T-cell (primary cell): Measurements from ENCODE around the gene RIC8A. TPM values are rescaled to one million over a fixed set of nuclear protein-coding genes. Genes with fewer than 3 reads are reported as not detected.

ENCODE experiments used
- ATAC-seq, 4 experiments: fragments of 200-7000 bp in 3 of 4; fragments of 150-1000 bp in 1 of 4; cut with Tn5 transposase; replicated peaks in 1 of 4; 1 replicate in 3 of 4; 2 replicates in 1 of 4; pipeline ENCODE4 v1.10.0; 2021; ENCODE audit warnings: moderate library complexity in 3 of 4, mild to moderate bottlenecking in 2 of 4, moderate number of reproducible peaks in 1 of 4
- CTCF ChIA-PET, 2 donors: fragments of 300-600 bp; sonication (Branson Sonifier 250); formaldehyde crosslinking; loops; one replicate each; lab custom pipeline; 2022; ENCODE audit warnings: antibody characterized with exemption in 2 of 2; lab: Charles Lee
- POLR2A ChIA-PET, 2 donors: fragments of 300-600 bp; sonication (Branson Sonifier 250); formaldehyde crosslinking; loops; one replicate each; lab custom pipeline; 2022; ENCODE audit warnings: antibody characterized with exemption in 2 of 2; lab: Charles Lee
- DNase-seq, 35 experiments: peaks; one replicate each; pipeline versions ENCODE4 v3.0.0 to v3.0.0-alpha.2; 2013 to 2023
- H3K27ac ChIP-seq: one replicate; pipeline ENCODE4 v1.5.1; 2013; ENCODE audit warnings: low read length
- H3K27me3 ChIP-seq, 2 experiments: replicated peaks in 1 of 2; 1 replicate in 1 of 2; 2 replicates in 1 of 2; pipeline versions ENCODE4 v1.6.1 to v1.7.0; 2013; ENCODE audit warnings: low read length in 1 of 2, mixed read lengths in 1 of 2; ENCODE audit not compliant: control insufficient read depth in 2 of 2, insufficient read depth in 2 of 2; ENCODE audit errors: extremely low read depth in 1 of 2
- H3K36me3 ChIP-seq, 2 donors: 1 replicate in 1 of 2; 2 replicates in 1 of 2; pipeline versions ENCODE4 v1.6.1 to v1.7.0; 2013; ENCODE audit warnings: low read length in 1 of 2; ENCODE audit not compliant: control insufficient read depth in 2 of 2, insufficient read depth in 1 of 2; ENCODE audit errors: extremely low read depth in 1 of 2
- H3K4me1 ChIP-seq, 2 experiments: 1 replicate in 1 of 2; 2 replicates in 1 of 2; pipeline versions ENCODE4 v1.6.1 to v1.7.0; 2013; ENCODE audit warnings: low read length in 2 of 2, mixed read lengths in 1 of 2; ENCODE audit not compliant: insufficient read depth in 2 of 2, control insufficient read depth in 1 of 2; ENCODE audit errors: extremely low read depth in 1 of 2
- H3K4me3 ChIP-seq, 2 donors: 1 replicate in 1 of 2; 2 replicates in 1 of 2; pipeline versions ENCODE4 v1.5.1 to v1.7.0; 2013; ENCODE audit warnings: mild to moderate bottlenecking in 2 of 2, low read length in 1 of 2, moderate library complexity in 1 of 2; ENCODE audit not compliant: control insufficient read depth in 1 of 2; ENCODE audit errors: extremely low read depth in 1 of 2
- H3K9me3 ChIP-seq: 2 replicates; pipeline ENCODE4 v1.7.0; 2013
- H3K27ac Mint-ChIP-seq, 2 donors: one replicate each; pipeline ENCODE4 v1.8.0; 2020 to 2021; ENCODE audit warnings: mild to moderate bottlenecking in 2 of 2, mixed read lengths in 2 of 2
- H3K27me3 Mint-ChIP-seq, 2 donors: one replicate each; pipeline ENCODE4 v1.8.0; 2021 to 2022; ENCODE audit warnings: mixed read lengths in 2 of 2
- H3K36me3 Mint-ChIP-seq: one replicate; pipeline ENCODE4 v1.8.0; 2021; ENCODE audit warnings: mixed read lengths
- H3K4me1 Mint-ChIP-seq, 3 donors: one replicate each; pipeline ENCODE4 v1.8.0; 2020 to 2022; ENCODE audit warnings: mixed read lengths in 3 of 3, mild to moderate bottlenecking in 1 of 3
- H3K4me3 Mint-ChIP-seq, 3 donors: one replicate each; pipeline ENCODE4 v1.8.0; 2020 to 2022; ENCODE audit warnings: mild to moderate bottlenecking in 3 of 3, mixed read lengths in 3 of 3, moderate library complexity in 3 of 3
- H3K9me3 Mint-ChIP-seq, 3 donors: one replicate each; pipeline ENCODE4 v1.8.0; 2020 to 2022; ENCODE audit warnings: mixed read lengths in 3 of 3
- WGBS: methylation state at CpG from one replicate; pipeline ENCODE4 v1.1.5; 2013; ENCODE audit warnings: missing lambda C conversion rate; ENCODE audit not compliant: insufficient coverage; 5-methylcytosine and 5-hydroxymethylcytosine counted together
- total RNA-seq, 35 experiments: library from RNA in 6 of 35; stranded (reverse) in 6 of 35; fragments of 120-200 nt in 1 of 35; gene quantifications; one replicate each; pipeline versions ENCODE4 v1.2.1 to v1.2.4 and lab custom pipeline; 2013 to 2026

RIC8A gene
- total RNA-seq, 5 donors from 2014 or later (not counting 1 experiment from before 2014, with no cell fraction given): 87.4 to 151 (median 117) TPM

DNA sequence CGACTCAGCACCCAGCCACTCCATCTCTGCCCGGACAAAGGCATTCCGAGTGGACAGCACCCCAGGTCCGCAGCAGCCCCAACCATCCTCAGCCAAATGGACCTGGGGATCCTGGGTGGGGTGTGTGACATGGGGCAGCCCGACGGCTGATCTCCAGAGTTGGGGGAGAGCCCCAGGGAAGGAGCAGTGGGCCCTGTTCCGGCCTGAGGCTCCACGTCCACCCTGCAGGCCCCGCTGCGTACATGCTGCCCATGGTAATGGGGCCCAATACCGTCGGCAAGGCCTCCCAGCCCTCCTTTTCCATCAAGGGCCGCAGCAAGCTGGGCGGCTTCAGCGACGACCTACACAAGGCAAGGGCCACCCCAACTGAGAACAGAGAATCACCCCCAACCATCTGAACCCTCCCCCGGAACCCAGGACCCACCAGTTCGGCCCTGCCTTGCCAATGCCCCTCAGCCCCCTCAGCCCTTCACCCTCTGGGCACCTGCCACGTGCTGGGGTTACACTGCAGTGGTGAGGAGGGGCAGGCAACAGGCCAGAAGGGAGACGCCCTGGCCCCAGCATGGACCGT, 9.2 kb upstream of the RIC8A start:
- CTCF ChIA-PET: no interaction called here
- POLR2A ChIA-PET: no interaction called here
- Mint-ChIP-seq H3K27ac (no peak overlapping the region), H3K9me3 (no peaks in the 10 kb centered on the region), H3K36me3 (peaks cover 14% of the 10 kb centered on the region), H3K27me3 (no peaks in the 10 kb centered on the region), H3K4me1 (peaks cover 21 to 26% (median 22%) of the 10 kb centered on the region in 3 donors), H3K4me3 (no peak overlapping the region)
- Histone ChIP-seq H3K9me3 (no peaks in the 10 kb centered on the region), H3K27ac (no peak overlapping the region), H3K4me3 (no peak overlapping the region), H3K36me3 (peaks cover 0 to 9% of the 10 kb centered on the region in 2 donors), H3K4me1 (peaks cover 9 to 19% of the 10 kb centered on the region in 2 experiments), H3K27me3 (peaks cover 0 to 2% of the 10 kb centered on the region in 2 experiments)
- DNase-seq: peak in 3 of 35 experiments; percentile 2 to 23 (median 9)
- WGBS: 97% methylated on average over 15 of the region's 21 CpGs
- ATAC-seq: no peak

DNA sequence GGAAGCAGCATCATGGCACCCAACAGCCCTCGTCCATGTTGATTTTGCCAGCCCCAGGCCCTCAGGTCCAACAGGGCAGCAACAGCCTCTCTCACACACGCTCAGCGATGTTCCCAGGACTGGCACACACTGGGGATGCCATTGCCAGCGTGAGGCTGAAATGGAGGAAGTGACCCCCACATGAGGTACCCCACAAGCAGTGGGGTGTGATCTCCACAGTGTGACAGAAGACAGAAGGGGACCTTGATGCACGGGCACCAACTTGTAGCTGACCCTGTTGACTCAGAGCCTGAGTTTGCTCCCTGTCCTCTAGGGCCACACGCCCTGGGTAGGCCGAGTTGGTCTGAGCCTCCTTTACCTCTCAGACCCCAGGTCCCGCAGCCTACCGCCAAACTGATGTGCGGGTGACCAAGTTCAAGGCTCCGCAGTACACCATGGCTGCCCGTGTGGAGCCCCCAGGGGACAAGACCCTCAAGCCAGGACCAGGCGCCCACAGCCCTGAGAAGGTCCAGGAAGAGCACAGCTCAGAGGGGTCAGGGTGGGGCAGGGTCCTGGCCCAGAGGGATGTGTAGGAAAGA, 8.4 kb upstream of the RIC8A start:
- H3K27me3 ChIP-seq: no peaks in the 10 kb centered on the region
- DNase-seq (peak in 2 of 35 experiments; percentile 11 to 22), ATAC-seq (no peak)
- H3K27ac ChIP-seq: no peak overlapping the region
- Mint-ChIP-seq H3K4me3 (no peak overlapping the region), H3K9me3 (no peaks in the 10 kb centered on the region), H3K27me3 (no peaks in the 10 kb centered on the region), H3K27ac (no peak overlapping the region), H3K36me3 (peaks cover 22% of the 10 kb centered on the region), H3K4me1 (peaks cover 29 to 32% (median 30%) of the 10 kb centered on the region in 3 donors)
- no peaks in the 10 kb centered on the region for H3K9me3 ChIP-seq
- POLR2A ChIA-PET: interaction anchor here in 1 of 2 donors (0.6 kb wide), 1 partner anchor 39 kb away, joined by 7 read pairs; no protein-coding TSS in a partner anchor
- CTCF ChIA-PET: no interaction called here
- 85% methylated on average over 12 of the region's 13 CpGs for WGBS
- H3K4me1 ChIP-seq: peaks cover 9 to 26% of the 10 kb centered on the region in 2 experiments
- H3K36me3 ChIP-seq: peaks cover 0 to 17% of the 10 kb centered on the region in 2 donors
- no peak overlapping the region for H3K4me3 ChIP-seq

DNA sequence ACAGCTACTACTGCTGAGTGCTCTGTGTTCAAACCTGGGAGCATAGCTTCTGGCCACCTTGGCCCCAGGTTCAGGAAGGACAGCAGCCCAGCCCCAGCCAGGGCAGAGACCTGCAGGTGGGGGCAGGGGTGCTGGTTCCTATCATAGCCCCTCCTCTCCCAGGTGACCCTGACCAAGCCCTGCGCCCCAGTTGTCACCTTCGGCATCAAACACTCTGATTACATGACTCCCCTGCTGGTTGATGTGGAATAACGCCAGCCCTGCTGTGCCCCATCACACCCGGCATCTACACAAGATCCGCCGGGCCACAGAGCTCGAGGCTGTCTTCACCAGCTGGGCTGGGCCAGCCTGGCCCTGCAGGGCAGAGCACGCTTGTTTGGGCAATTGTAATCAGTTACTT, 7.7 kb upstream of the RIC8A start:
- DNase-seq (peak in 3 of 35 experiments; percentile 5 to 19 (median 12)), ATAC-seq (no peak)
- Histone ChIP-seq H3K27ac (no peak overlapping the region), H3K4me3 (no peak overlapping the region), H3K9me3 (no peaks in the 10 kb centered on the region), H3K4me1 (peaks cover 9 to 33% of the 10 kb centered on the region in 2 experiments), H3K36me3 (peaks cover 0 to 24% of the 10 kb centered on the region in 2 donors), H3K27me3 (no peaks in the 10 kb centered on the region)
- peaks cover 22% of the 10 kb centered on the region for H3K36me3 Mint-ChIP-seq
- no peaks in the 10 kb centered on the region for H3K9me3 Mint-ChIP-seq
- WGBS: 90% methylated on average over 3 of the region's 8 CpGs
- peaks cover 29 to 38% (median 36%) of the 10 kb centered on the region in 3 donors for H3K4me1 Mint-ChIP-seq
- ChIA-PET CTCF (no interaction called here), POLR2A (no interaction called here)
- H3K27ac Mint-ChIP-seq: no peak overlapping the region
- no peaks in the 10 kb centered on the region for H3K27me3 Mint-ChIP-seq
- no peak overlapping the region for H3K4me3 Mint-ChIP-seq

DNA sequence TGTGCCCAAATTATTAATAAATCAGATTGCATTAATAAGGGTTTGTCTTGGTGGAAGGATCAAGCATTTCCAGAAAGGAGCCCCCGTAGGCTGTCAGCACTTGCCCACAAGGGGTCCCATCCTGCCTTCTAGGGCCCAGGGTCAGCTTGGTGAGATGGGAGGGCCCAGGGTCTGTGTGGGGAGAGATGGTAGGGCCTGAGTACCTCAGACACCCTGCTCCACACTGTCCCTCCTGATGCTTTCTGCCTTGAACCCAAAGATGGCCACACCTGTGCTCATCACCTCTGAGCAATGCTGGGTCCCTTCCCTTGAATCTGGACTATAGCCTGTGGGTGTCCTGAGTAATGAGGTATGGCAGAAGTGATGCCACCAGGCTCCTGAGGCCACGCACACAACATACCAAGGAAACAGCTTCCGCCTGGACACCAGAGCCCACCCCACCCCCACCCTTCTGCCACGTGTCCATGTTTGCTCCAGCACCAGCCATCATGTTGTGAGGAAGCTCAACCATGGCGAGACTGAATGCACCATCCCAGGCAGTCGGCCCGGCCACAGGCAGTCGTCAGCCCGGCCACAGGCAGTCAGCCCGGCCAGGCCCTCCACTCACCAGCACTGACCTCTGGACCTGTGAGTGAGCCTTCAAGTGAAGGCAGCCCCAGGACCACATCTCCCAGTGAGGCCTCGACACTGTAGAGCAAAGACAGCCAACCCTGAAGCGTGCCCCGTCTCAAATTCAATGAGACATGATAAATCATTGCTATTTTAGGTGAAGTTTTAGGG, 7.1 kb upstream of the RIC8A start:
- Histone ChIP-seq H3K27ac (no peak overlapping the region), H3K27me3 (no peaks in the 10 kb centered on the region), H3K4me1 (peaks cover 11 to 39% of the 10 kb centered on the region in 2 experiments), H3K9me3 (no peaks in the 10 kb centered on the region), H3K4me3 (no peak overlapping the region), H3K36me3 (peaks cover 0 to 30% of the 10 kb centered on the region in 2 donors)
- POLR2A ChIA-PET: no interaction called here
- no peaks in the 10 kb centered on the region for H3K9me3 Mint-ChIP-seq
- H3K27ac Mint-ChIP-seq: no peak overlapping the region
- peaks cover 33 to 43% (median 42%) of the 10 kb centered on the region in 3 donors for H3K4me1 Mint-ChIP-seq
- H3K4me3 Mint-ChIP-seq: no peak overlapping the region
- no peaks in the 10 kb centered on the region for H3K27me3 Mint-ChIP-seq
- peak in 1 of 35 experiments; percentile 5 for DNase-seq
- no peak for ATAC-seq
- CTCF ChIA-PET: no interaction called here
- WGBS: 92% methylated on average over 12 of the region's 13 CpGs
- H3K36me3 Mint-ChIP-seq: peaks cover 22% of the 10 kb centered on the region

DNA sequence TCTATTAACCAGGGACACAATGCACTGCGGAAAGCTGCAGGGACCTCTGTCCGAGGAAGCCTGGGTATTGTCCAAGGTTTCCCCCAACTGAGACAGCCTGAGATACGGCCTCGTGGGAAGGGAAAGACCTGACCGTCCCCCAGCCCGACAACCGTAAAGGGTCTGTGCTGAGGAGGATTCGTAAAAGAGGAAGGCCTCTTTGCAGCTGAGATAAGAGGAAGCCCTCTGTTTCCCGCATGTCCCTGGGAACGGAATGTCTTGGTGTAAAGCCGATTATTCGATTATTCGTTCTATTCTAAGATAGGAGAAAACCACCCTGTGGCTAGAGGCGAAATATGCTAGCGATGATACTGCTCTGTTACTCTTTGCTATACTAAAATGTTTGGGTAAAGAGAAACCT, 5.5 kb upstream of the RIC8A start:
- H3K27ac Mint-ChIP-seq: peak overlapping the region; percentile 81 to 82
- no peaks in the 10 kb centered on the region for H3K9me3 Mint-ChIP-seq
- no peaks in the 10 kb centered on the region for H3K27me3 Mint-ChIP-seq
- peak in 1 of 35 experiments; percentile 5 for DNase-seq
- H3K36me3 ChIP-seq: peaks cover 0 to 34% of the 10 kb centered on the region in 2 donors
- no peaks in the 10 kb centered on the region for H3K9me3 ChIP-seq
- H3K4me3 Mint-ChIP-seq: peak overlapping the region; percentile 14 to 60 (median 21)
- 43% methylated on average over 7 of the region's 15 CpGs for WGBS
- H3K4me1 ChIP-seq: peaks cover 16 to 53% of the 10 kb centered on the region in 2 experiments
- H3K4me1 Mint-ChIP-seq: peaks cover 46 to 51% (median 51%) of the 10 kb centered on the region in 3 donors
- POLR2A ChIA-PET: no interaction called here
- peak in 1 of 4 experiments; percentile 3 for ATAC-seq
- H3K27ac ChIP-seq: peak overlapping the region; percentile 15
- CTCF ChIA-PET: no interaction called here
- H3K27me3 ChIP-seq: no peaks in the 10 kb centered on the region
- H3K4me3 ChIP-seq: no peak overlapping the region
- peaks cover 22% of the 10 kb centered on the region for H3K36me3 Mint-ChIP-seq

DNA sequence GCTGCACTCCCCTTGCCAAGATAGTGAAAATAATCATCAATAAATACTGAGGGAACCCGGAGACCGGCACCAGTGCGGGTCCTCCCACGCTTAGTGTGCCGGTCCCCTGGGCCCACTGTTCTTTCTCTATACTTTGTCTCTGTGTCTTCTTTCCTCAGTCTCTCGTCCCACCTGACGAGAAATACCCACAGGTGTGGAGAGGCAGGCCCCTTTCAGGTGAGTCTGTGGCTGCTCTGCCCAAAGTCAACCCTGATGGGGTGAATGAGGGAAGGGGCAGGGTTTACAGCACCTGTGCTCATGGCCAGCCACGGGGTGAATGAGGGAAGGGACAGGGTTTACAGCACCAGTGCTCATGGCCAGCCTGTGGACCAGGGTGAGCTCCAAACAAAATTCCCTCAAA, 5.0 kb upstream of the RIC8A start:
- no CpG with 5 or more reads among the region's 8 CpGs for WGBS
- peaks cover 46 to 54% (median 52%) of the 10 kb centered on the region in 3 donors for H3K4me1 Mint-ChIP-seq
- H3K36me3 Mint-ChIP-seq: peaks cover 22% of the 10 kb centered on the region
- peaks cover 16 to 53% of the 10 kb centered on the region in 2 experiments for H3K4me1 ChIP-seq
- DNase-seq: peak in 2 of 35 experiments; percentile 10 to 21
- peak overlapping the region; percentile 81 to 82 for H3K27ac Mint-ChIP-seq
- no peaks in the 10 kb centered on the region for H3K9me3 ChIP-seq
- ChIA-PET CTCF (interaction anchor here in 1 of 2 donors (0.6 kb wide), 1 partner anchor 161 kb away, joined by 4 read pairs; no protein-coding TSS in a partner anchor), POLR2A (no interaction called here)
- H3K27me3 Mint-ChIP-seq: no peaks in the 10 kb centered on the region
- no peaks in the 10 kb centered on the region for H3K9me3 Mint-ChIP-seq
- no peak for ATAC-seq
- no peak overlapping the region for H3K27ac ChIP-seq
- no peaks in the 10 kb centered on the region for H3K27me3 ChIP-seq
- peaks cover 0 to 34% of the 10 kb centered on the region in 2 donors for H3K36me3 ChIP-seq
- no peak overlapping the region for H3K4me3 ChIP-seq
- peak overlapping the region; percentile 14 to 60 (median 21) for H3K4me3 Mint-ChIP-seq
